ENCODE data around the gene FEM1A.
"Not testable (repeated sequence)": the region's sequence is repeated elsewhere in the genome, so short reads cannot be mapped to it uniquely, and the experiment has no call there.

The FEM1A gene

GRCh38 chr19:4832776-4833175 lies 41.2 kb downstream of the FEM1A start:
- Histone ChIP-seq H3K36me3 (ENCODE audit: insufficient read depth, low read length) (no peaks in the 10 kb centered on the region), H3K9me3 (ENCODE audit: control insufficient read depth, insufficient read depth, low read length) (no peaks in the 10 kb centered on the region), H3K4me1 (ENCODE audit: insufficient read depth, low read length) (no peaks in the 10 kb centered on the region; the same call in 1 of the 2 replicates), H3K9ac (ENCODE audit: low read depth, low read length) (no peak overlapping the region)

GRCh38 chr19:4839192-4839591 lies 47.7 kb downstream of the FEM1A start:
- no peak overlapping the region for H3K9ac ChIP-seq (ENCODE audit: low read depth, low read length)
- H3K9me3 ChIP-seq (ENCODE audit: control insufficient read depth, insufficient read depth, low read length): no peaks in the 10 kb centered on the region
- H3K36me3 ChIP-seq (ENCODE audit: insufficient read depth, low read length): peaks cover 9% of the 10 kb centered on the region
- no peaks in the 10 kb centered on the region for H3K4me1 ChIP-seq (ENCODE audit: insufficient read depth, low read length)

- H3K9me3 ChIP-seq (ENCODE audit: control insufficient read depth, insufficient read depth, low read length): no peaks in the 10 kb centered on the region
- no peaks in the 10 kb centered on the region for H3K4me1 ChIP-seq (ENCODE audit: insufficient read depth, low read length)
- peaks cover 26% of the 10 kb centered on the region for H3K36me3 ChIP-seq (ENCODE audit: insufficient read depth, low read length)
- H3K9ac ChIP-seq (ENCODE audit: low read depth, low read length): no peak overlapping the region
Observed at GRCh38 chr19:4843647-4843965, 52.1 kb downstream of the FEM1A start.

- Histone ChIP-seq H3K9me3 (ENCODE audit: control insufficient read depth, insufficient read depth, low read length) (no peaks in the 10 kb centered on the region), H3K9ac (ENCODE audit: low read depth, low read length) (no peak overlapping the region), H3K36me3 (ENCODE audit: insufficient read depth, low read length) (peaks cover 25% of the 10 kb centered on the region), H3K4me1 (ENCODE audit: insufficient read depth, low read length) (no peaks in the 10 kb centered on the region)
Observed at GRCh38 chr19:4844348-4845179, 53.0 kb downstream of the FEM1A start.

GRCh38 chr19:4845975-4846374 lies 54.4 kb downstream of the FEM1A start:
- not testable (repeated sequence) for H3K9me3 ChIP-seq (ENCODE audit: control insufficient read depth, insufficient read depth, low read length); H3K9ac ChIP-seq (ENCODE audit: low read depth, low read length); H3K4me1 ChIP-seq (ENCODE audit: insufficient read depth, low read length)
- H3K36me3 ChIP-seq (ENCODE audit: insufficient read depth, low read length): peaks cover 22% of the 10 kb centered on the region

- Histone ChIP-seq H3K36me3 (ENCODE audit: insufficient read depth, low read length) (peaks cover 22% of the 10 kb centered on the region), H3K9ac (ENCODE audit: low read depth, low read length) (no peak overlapping the region)
Observed at GRCh38 chr19:4847190-4847973, 55.8 kb downstream of the FEM1A start.

GRCh38 chr19:4849019-4849418 lies 57.5 kb downstream of the FEM1A start:
- Histone ChIP-seq H3K36me3 (ENCODE audit: insufficient read depth, low read length) (peaks cover 22% of the 10 kb centered on the region), H3K9me3 (ENCODE audit: control insufficient read depth, insufficient read depth, low read length) (no peaks in the 10 kb centered on the region), H3K4me1 (ENCODE audit: insufficient read depth, low read length) (no peaks in the 10 kb centered on the region), H3K9ac (ENCODE audit: low read depth, low read length) (no peak overlapping the region)

More at GRCh38 chr19:4847190-4847973, 55.8 kb downstream of the FEM1A start:
- no peaks in the 10 kb centered on the region for H3K9me3 ChIP-seq (ENCODE audit: control insufficient read depth, insufficient read depth, low read length)
- H3K4me1 ChIP-seq (ENCODE audit: insufficient read depth, low read length): no peaks in the 10 kb centered on the region
